Measurements from ENCODE around the gene LRIG1. TPM values are rescaled to one million over a fixed set of nuclear protein-coding genes. Genes with fewer than 3 reads are reported as not detected.
A peak's percentile ranks its signal among the peaks of the same experiment; 100 is the strongest.

Gene LRIG1
- total RNA-seq, 1 experiment from 2014 or later: 52.4 TPM

- Histone ChIP-seq H3K4me3 (ENCODE audit: low read length) (no peak overlapping the region), H3K9ac (ENCODE audit: low read length) (no peak overlapping the region), H3K79me2 (ENCODE audit: low read length) (peaks cover 31% of the 10 kb centered on the region; the same call in 1 of the 2 replicates), H3K36me3 (ENCODE audit: insufficient read depth, low read length) (no peaks in the 10 kb centered on the region), H3K9me2 (replicated peaks; ENCODE audit: insufficient read depth, low read length) (no peaks in the 10 kb centered on the region), H4K20me1 (ENCODE audit: insufficient read depth, low read depth, low read length) (no peaks in the 10 kb centered on the region), H3K27ac (ENCODE audit: low read length) (peak overlapping the region; percentile 93; the same call in 1 of the 2 replicates), H3K9me3 (ENCODE audit: low read length) (no peaks in the 10 kb centered on the region), H3K4me2 (ENCODE audit: low read depth, low read length, poor library complexity, severe bottlenecking) (no peak overlapping the region), H3K4me1 (ENCODE audit: low read length) (peaks cover 90% of the 10 kb centered on the region), H2AFZ (ENCODE audit: low read length) (no peak overlapping the region), H3K27me3 (ENCODE audit: low read length) (no peaks in the 10 kb centered on the region)
- DNase-seq: no peak
These were observed 62.8 kb downstream of the LRIG1 start for GRCh38 chr3:66438046-66438445.

DNA sequence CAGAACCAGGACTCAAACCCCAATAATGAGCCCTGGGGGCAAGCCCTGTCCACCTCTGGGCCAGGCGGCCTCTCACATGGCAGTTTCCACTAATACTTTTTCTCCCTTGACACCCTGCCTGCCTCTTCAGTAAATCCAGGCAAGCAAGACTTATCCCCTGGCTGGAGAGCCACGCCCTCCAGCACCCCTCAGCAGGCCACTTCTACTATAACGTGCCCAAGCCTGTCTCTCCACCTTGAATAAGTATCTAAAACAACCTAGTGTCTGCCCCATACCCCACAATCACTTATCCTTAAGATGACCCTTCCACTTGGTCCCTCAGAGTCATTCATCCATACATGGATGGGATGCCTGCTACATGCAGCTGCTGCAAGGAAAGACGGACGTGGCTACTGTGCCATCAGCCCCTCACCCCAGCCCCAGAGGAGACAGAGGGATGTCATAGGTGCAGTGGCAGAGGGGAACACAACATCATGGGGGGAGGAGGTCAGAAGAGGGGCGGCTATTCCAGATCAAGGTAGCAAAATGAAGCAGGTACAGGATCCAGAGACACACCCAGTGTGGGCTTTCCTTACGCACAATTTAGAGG is 63.4 kb downstream of the LRIG1 start:
- DNase-seq: no peak
- H3K36me3 ChIP-seq (ENCODE audit: insufficient read depth, low read length): no peaks in the 10 kb centered on the region
- peaks cover 37% of the 10 kb centered on the region; the same call in 1 of the 2 replicates for H3K79me2 ChIP-seq (ENCODE audit: low read length)

GRCh38 chr3:66435989-66436388 is 64.8 kb downstream of the LRIG1 start:
- H3K9ac ChIP-seq (ENCODE audit: low read length): no peak overlapping the region
- H3K9me3 ChIP-seq (ENCODE audit: low read length): no peaks in the 10 kb centered on the region
- H3K9me2 ChIP-seq (replicated peaks; ENCODE audit: insufficient read depth, low read length): no peaks in the 10 kb centered on the region
- peaks cover 44% of the 10 kb centered on the region; the same call in 1 of the 2 replicates for H3K79me2 ChIP-seq (ENCODE audit: low read length)
- H3K4me2 ChIP-seq (ENCODE audit: low read depth, low read length, poor library complexity, severe bottlenecking): no peak overlapping the region
- no peak for DNase-seq
- no peak overlapping the region for H2AFZ ChIP-seq (ENCODE audit: low read length)
- H3K4me1 ChIP-seq (ENCODE audit: low read length): peaks cover 79% of the 10 kb centered on the region
- H3K27me3 ChIP-seq (ENCODE audit: low read length): no peaks in the 10 kb centered on the region
- no peaks in the 10 kb centered on the region for H4K20me1 ChIP-seq (ENCODE audit: insufficient read depth, low read depth, low read length)
- H3K27ac ChIP-seq (ENCODE audit: low read length): no peak overlapping the region
- no peak overlapping the region for H3K4me3 ChIP-seq (ENCODE audit: low read length)
- H3K36me3 ChIP-seq (ENCODE audit: insufficient read depth, low read length): no peaks in the 10 kb centered on the region

More for the DNA sequence above, 63.4 kb downstream of the LRIG1 start:
- H3K9me2 ChIP-seq (replicated peaks; ENCODE audit: insufficient read depth, low read length): no peaks in the 10 kb centered on the region
- no peaks in the 10 kb centered on the region for H3K9me3 ChIP-seq (ENCODE audit: low read length)
- no peaks in the 10 kb centered on the region for H4K20me1 ChIP-seq (ENCODE audit: insufficient read depth, low read depth, low read length)
- no peak overlapping the region for H3K27ac ChIP-seq (ENCODE audit: low read length)
- H3K9ac ChIP-seq (ENCODE audit: low read length): no peak overlapping the region
- H3K4me3 ChIP-seq (ENCODE audit: low read length): no peak overlapping the region
- no peak overlapping the region for H3K4me2 ChIP-seq (ENCODE audit: low read depth, low read length, poor library complexity, severe bottlenecking)
- peaks cover 86% of the 10 kb centered on the region for H3K4me1 ChIP-seq (ENCODE audit: low read length)
- no peaks in the 10 kb centered on the region for H3K27me3 ChIP-seq (ENCODE audit: low read length)
- no peak overlapping the region for H2AFZ ChIP-seq (ENCODE audit: low read length)

DNA sequence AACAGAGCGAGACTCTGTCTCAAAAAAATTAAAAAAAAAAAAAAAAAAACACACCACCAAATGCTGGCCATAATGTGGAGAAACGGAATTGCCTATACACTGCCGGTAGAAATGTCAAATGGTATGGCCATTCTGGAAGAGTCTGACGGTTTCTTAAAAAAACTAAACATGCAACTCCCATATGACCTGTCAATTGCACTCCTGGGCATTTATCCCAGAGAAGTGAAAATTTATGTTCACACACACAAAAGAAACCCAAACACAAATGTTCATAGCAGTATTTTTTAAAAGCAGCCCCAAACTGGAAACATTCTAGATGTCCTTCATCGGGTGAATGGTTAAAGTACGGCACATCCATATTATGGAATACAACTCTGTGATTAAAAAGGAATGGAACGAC is 66.1 kb downstream of the LRIG1 start:
- Histone ChIP-seq H3K9me3 (ENCODE audit: low read length) (no peaks in the 10 kb centered on the region), H3K4me3 (ENCODE audit: low read length) (no peak overlapping the region), H3K4me2 (ENCODE audit: low read depth, low read length, poor library complexity, severe bottlenecking) (no peak overlapping the region), H3K27ac (ENCODE audit: low read length) (no peak overlapping the region), H4K20me1 (ENCODE audit: insufficient read depth, low read depth, low read length) (no peaks in the 10 kb centered on the region), H2AFZ (ENCODE audit: low read length) (no peak overlapping the region), H3K36me3 (ENCODE audit: insufficient read depth, low read length) (no peaks in the 10 kb centered on the region), H3K27me3 (ENCODE audit: low read length) (no peaks in the 10 kb centered on the region), H3K4me1 (ENCODE audit: low read length) (peaks cover 69% of the 10 kb centered on the region), H3K79me2 (ENCODE audit: low read length) (peaks cover 55% of the 10 kb centered on the region; the same call in 1 of the 2 replicates), H3K9ac (ENCODE audit: low read length) (no peak overlapping the region), H3K9me2 (replicated peaks; ENCODE audit: insufficient read depth, low read length) (no peaks in the 10 kb centered on the region)
- no peak for DNase-seq

GRCh38 chr3:66433522-66433782 is 67.4 kb downstream of the LRIG1 start:
- Histone ChIP-seq H4K20me1 (ENCODE audit: insufficient read depth, low read depth, low read length) (no peaks in the 10 kb centered on the region), H3K4me1 (ENCODE audit: low read length) (peaks cover 69% of the 10 kb centered on the region), H3K9me3 (ENCODE audit: low read length) (no peaks in the 10 kb centered on the region), H3K36me3 (ENCODE audit: insufficient read depth, low read length) (no peaks in the 10 kb centered on the region), H2AFZ (ENCODE audit: low read length) (no peak overlapping the region), H3K4me3 (ENCODE audit: low read length) (no peak overlapping the region), H3K4me2 (ENCODE audit: low read depth, low read length, poor library complexity, severe bottlenecking) (no peak overlapping the region), H3K79me2 (ENCODE audit: low read length) (peaks cover 63% of the 10 kb centered on the region), H3K27ac (ENCODE audit: low read length) (peak overlapping the region; percentile 4), H3K27me3 (ENCODE audit: low read length) (no peaks in the 10 kb centered on the region), H3K9me2 (replicated peaks; ENCODE audit: insufficient read depth, low read length) (no peaks in the 10 kb centered on the region), H3K9ac (ENCODE audit: low read length) (no peak overlapping the region)
- DNase-seq: no peak

DNA sequence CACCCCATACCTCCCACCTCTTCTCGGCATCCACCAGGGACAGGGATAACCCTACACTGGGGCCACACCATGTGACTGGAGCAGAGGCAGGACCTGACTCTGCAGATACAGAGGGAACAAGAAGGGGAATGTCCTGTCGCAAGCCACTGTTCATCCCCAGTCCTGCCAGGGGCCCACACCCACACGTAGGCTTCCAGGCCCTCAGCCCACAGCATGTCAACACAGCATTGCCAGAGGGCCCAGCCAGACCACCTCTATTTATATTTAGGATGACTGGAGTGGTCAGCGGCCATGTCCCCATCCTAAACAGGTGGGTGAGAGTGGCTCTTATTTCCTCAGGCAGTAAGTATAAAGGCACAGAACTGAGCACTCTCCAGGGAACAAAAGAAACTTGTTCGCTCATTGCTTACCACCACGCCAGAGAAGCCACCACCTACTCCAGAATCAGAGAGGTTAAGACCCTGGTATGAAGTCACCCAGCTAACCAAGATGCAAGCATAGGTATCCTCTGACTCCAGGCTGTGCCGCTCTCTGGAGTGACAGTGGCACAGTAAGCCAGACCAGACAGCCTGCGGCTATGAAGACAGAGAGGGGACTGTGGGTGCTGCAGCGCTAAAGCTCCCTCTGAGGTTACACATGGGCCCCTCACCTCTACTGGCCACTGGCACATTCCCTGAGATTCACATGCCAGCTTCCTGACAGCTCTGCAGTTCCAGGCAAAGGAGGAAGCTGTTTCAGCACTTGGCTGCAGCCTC is 67.9 kb downstream of the LRIG1 start:
- no peaks in the 10 kb centered on the region for H3K27me3 ChIP-seq (ENCODE audit: low read length)
- H3K27ac ChIP-seq (ENCODE audit: low read length): peak overlapping the region; percentile 4; the same call in 1 of the 2 replicates
- H3K9ac ChIP-seq (ENCODE audit: low read length): no peak overlapping the region
- H2AFZ ChIP-seq (ENCODE audit: low read length): no peak overlapping the region
- H3K4me3 ChIP-seq (ENCODE audit: low read length): no peak overlapping the region
- H3K9me2 ChIP-seq (replicated peaks; ENCODE audit: insufficient read depth, low read length): no peaks in the 10 kb centered on the region
- no peaks in the 10 kb centered on the region for H3K36me3 ChIP-seq (ENCODE audit: insufficient read depth, low read length)
- no peaks in the 10 kb centered on the region for H3K9me3 ChIP-seq (ENCODE audit: low read length)
- no peak overlapping the region for H3K4me2 ChIP-seq (ENCODE audit: low read depth, low read length, poor library complexity, severe bottlenecking)
- peaks cover 63% of the 10 kb centered on the region for H3K79me2 ChIP-seq (ENCODE audit: low read length)
- H3K4me1 ChIP-seq (ENCODE audit: low read length): peaks cover 69% of the 10 kb centered on the region
- DNase-seq: no peak
- no peaks in the 10 kb centered on the region for H4K20me1 ChIP-seq (ENCODE audit: insufficient read depth, low read depth, low read length)

DNA sequence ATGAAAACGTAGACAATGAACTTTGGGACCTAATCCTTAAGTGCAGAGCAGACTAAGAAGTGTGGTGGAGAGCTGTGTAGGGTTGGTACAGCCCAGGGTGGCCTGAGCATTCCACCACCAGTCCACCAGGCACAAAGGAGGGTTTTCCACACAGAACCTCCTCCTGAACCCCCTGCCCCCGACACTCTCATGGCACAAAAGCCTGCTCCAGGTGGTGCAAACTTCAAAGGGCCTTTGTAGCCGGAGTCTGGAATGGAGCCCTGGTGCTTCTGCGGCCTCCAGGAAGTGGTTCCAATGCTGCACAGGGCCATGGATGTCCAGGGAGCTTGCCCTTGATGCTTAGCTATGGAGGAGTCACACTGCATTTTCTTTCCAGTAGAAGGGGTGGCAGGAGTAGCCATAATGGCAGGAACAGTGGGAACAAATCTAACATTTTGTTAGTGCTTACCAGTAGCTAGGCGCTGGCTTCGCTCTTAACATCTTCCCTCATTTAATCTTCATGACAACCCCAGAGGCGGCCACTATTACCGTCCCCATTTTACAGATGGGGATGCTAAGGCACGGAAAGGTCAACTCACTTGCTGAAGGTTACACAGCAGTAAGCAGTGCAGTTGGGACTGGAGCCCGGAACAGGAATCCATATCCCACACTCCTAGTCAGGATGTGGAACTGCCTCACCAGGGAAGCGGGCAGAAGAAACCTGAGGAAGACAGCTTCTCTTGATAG is 68.6 kb downstream of the LRIG1 start:
- H3K4me3 ChIP-seq (ENCODE audit: low read length): no peak overlapping the region
- H4K20me1 ChIP-seq (ENCODE audit: insufficient read depth, low read depth, low read length): no peaks in the 10 kb centered on the region
- H3K36me3 ChIP-seq (ENCODE audit: insufficient read depth, low read length): no peaks in the 10 kb centered on the region
- no peak overlapping the region for H3K9ac ChIP-seq (ENCODE audit: low read length)
- peaks cover 68% of the 10 kb centered on the region for H3K4me1 ChIP-seq (ENCODE audit: low read length)
- no peak overlapping the region for H3K27ac ChIP-seq (ENCODE audit: low read length)
- no peak overlapping the region for H3K4me2 ChIP-seq (ENCODE audit: low read depth, low read length, poor library complexity, severe bottlenecking)
- H2AFZ ChIP-seq (ENCODE audit: low read length): no peak overlapping the region
- H3K9me3 ChIP-seq (ENCODE audit: low read length): no peaks in the 10 kb centered on the region
- no peak for DNase-seq
- peaks cover 66% of the 10 kb centered on the region for H3K79me2 ChIP-seq (ENCODE audit: low read length)
- H3K27me3 ChIP-seq (ENCODE audit: low read length): no peaks in the 10 kb centered on the region
- H3K9me2 ChIP-seq (replicated peaks; ENCODE audit: insufficient read depth, low read length): no peaks in the 10 kb centered on the region

DNA sequence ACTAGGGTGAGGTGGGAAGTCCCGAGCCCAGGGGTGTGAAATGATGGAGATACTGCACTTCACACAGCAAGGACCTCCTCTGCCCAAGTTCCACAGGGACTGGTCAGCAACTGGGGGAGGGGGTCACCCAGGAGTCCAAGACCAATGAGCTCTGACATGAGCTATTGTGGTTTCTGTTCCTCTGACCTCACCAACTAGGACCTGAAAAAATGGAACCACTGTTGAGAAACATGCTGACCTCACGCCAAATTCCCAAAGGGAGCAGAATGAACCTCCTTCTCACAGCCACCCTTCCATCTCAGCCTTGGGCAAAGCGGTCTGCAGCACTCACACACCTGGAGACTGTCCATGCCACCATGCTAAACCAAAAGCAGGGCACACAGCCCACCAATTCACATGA is 69.3 kb downstream of the LRIG1 start:
- no peaks in the 10 kb centered on the region for H3K36me3 ChIP-seq (ENCODE audit: insufficient read depth, low read length)
- no peaks in the 10 kb centered on the region for H3K27me3 ChIP-seq (ENCODE audit: low read length)
- no peak for DNase-seq
- no peaks in the 10 kb centered on the region for H4K20me1 ChIP-seq (ENCODE audit: insufficient read depth, low read depth, low read length)
- no peak overlapping the region for H3K4me2 ChIP-seq (ENCODE audit: low read depth, low read length, poor library complexity, severe bottlenecking)
- no peak overlapping the region for H2AFZ ChIP-seq (ENCODE audit: low read length)
- no peaks in the 10 kb centered on the region for H3K9me3 ChIP-seq (ENCODE audit: low read length)
- H3K79me2 ChIP-seq (ENCODE audit: low read length): peaks cover 72% of the 10 kb centered on the region
- H3K9me2 ChIP-seq (replicated peaks; ENCODE audit: insufficient read depth, low read length): no peaks in the 10 kb centered on the region
- no peak overlapping the region for H3K4me3 ChIP-seq (ENCODE audit: low read length)
- H3K4me1 ChIP-seq (ENCODE audit: low read length): peaks cover 68% of the 10 kb centered on the region
- H3K9ac ChIP-seq (ENCODE audit: low read length): no peak overlapping the region
- no peak overlapping the region for H3K27ac ChIP-seq (ENCODE audit: low read length)

Data from Karpas-422 (cell line).